ENCODE data around the gene MYO5B.
"Not testable (repeated sequence)": the region's sequence is repeated elsewhere in the genome, so short reads cannot be mapped to it uniquely, and the experiment has no call there.

Gene MYO5B

GRCh38 chr18:50194631-50195532 is at the start of gene MYO5B:
Gene MYO5B, minus strand, starts transcription at chr18:50195147. Its CDS starts 354 bp downstream, at chr18:50194793.
- peak within 1 kb of the TSS; percentile 35; the same call in 1 of the 2 replicates for H3K27ac ChIP-seq
- TF ChIP-seq, protein P1, sequence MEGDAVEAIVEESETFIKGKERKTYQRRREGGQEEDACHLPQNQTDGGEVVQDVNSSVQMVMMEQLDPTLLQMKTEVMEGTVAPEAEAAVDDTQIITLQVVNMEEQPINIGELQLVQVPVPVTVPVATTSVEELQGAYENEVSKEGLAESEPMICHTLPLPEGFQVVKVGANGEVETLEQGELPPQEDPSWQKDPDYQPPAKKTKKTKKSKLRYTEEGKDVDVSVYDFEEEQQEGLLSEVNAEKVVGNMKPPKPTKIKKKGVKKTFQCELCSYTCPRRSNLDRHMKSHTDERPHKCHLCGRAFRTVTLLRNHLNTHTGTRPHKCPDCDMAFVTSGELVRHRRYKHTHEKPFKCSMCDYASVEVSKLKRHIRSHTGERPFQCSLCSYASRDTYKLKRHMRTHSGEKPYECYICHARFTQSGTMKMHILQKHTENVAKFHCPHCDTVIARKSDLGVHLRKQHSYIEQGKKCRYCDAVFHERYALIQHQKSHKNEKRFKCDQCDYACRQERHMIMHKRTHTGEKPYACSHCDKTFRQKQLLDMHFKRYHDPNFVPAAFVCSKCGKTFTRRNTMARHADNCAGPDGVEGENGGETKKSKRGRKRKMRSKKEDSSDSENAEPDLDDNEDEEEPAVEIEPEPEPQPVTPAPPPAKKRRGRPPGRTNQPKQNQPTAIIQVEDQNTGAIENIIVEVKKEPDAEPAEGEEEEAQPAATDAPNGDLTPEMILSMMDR (IDR thresholded peaks at IDR 0.05; ENCODE audit: low read depth, low read length): peak; percentile 69
- H3K27me3 ChIP-seq (ENCODE audit: insufficient read depth, low read depth, severe bottlenecking): peaks cover 12% of the 10 kb centered on the region

GRCh38 chr18:50241768-50242167 is 46.8 kb upstream of the MYO5B start:
- H3K27ac ChIP-seq; DNase-seq; H3K4me3 ChIP-seq (ENCODE audit: low read depth, low read length); H3K27me3 ChIP-seq (ENCODE audit: insufficient read depth, low read depth, severe bottlenecking); H3K36me3 ChIP-seq; H3K9me3 ChIP-seq (ENCODE audit: severe bottlenecking): not testable (repeated sequence)

More at GRCh38 chr18:50194631-50195532, at the start of gene MYO5B:
- H3K4me3 ChIP-seq (ENCODE audit: low read depth, low read length): peak within 1 kb of the TSS; percentile 44
- peak; percentile 80 for DNase-seq
- H3K9me3 ChIP-seq (ENCODE audit: severe bottlenecking): no peaks in the 10 kb centered on the region
- H3K36me3 ChIP-seq: no peaks in the 10 kb centered on the region

- no peaks in the 10 kb centered on the region for H3K27me3 ChIP-seq (ENCODE audit: insufficient read depth, low read depth, severe bottlenecking)
- no peak overlapping the region for H3K27ac ChIP-seq
- no peaks in the 10 kb centered on the region for H3K36me3 ChIP-seq
- H3K4me3 ChIP-seq (ENCODE audit: low read depth, low read length): no peak overlapping the region
- DNase-seq: no peak
- H3K9me3 ChIP-seq (ENCODE audit: severe bottlenecking): peaks cover 9% of the 10 kb centered on the region
- TF ChIP-seq, protein P1 (IDR thresholded peaks at IDR 0.05; ENCODE audit: low read depth, low read length): no peak
Observed at GRCh38 chr18:50240080-50240563, 45.2 kb upstream of the MYO5B start.

GRCh38 chr18:50232419-50232818 is 37.5 kb upstream of the MYO5B start:
- Histone ChIP-seq H3K36me3 (no peaks in the 10 kb centered on the region), H3K9me3 (ENCODE audit: severe bottlenecking) (peaks cover 3% of the 10 kb centered on the region), H3K27ac (no peak overlapping the region), H3K27me3 (ENCODE audit: insufficient read depth, low read depth, severe bottlenecking) (no peaks in the 10 kb centered on the region), H3K4me3 (ENCODE audit: low read depth, low read length) (no peak overlapping the region)
- TF ChIP-seq, protein P1 (IDR thresholded peaks at IDR 0.05; ENCODE audit: low read depth, low read length): no peak
- no peak for DNase-seq

- TF ChIP-seq, protein P1 (IDR thresholded peaks at IDR 0.05; ENCODE audit: low read depth, low read length): no peak
- H3K4me3 ChIP-seq (ENCODE audit: low read depth, low read length): no peak overlapping the region
- no peaks in the 10 kb centered on the region for H3K27me3 ChIP-seq (ENCODE audit: insufficient read depth, low read depth, severe bottlenecking)
- peaks cover 3% of the 10 kb centered on the region for H3K9me3 ChIP-seq (ENCODE audit: severe bottlenecking)
- no peak overlapping the region for H3K27ac ChIP-seq
- H3K36me3 ChIP-seq: no peaks in the 10 kb centered on the region
- DNase-seq: no peak
Observed at GRCh38 chr18:50231621-50232020, 36.7 kb upstream of the MYO5B start.

DNA sequence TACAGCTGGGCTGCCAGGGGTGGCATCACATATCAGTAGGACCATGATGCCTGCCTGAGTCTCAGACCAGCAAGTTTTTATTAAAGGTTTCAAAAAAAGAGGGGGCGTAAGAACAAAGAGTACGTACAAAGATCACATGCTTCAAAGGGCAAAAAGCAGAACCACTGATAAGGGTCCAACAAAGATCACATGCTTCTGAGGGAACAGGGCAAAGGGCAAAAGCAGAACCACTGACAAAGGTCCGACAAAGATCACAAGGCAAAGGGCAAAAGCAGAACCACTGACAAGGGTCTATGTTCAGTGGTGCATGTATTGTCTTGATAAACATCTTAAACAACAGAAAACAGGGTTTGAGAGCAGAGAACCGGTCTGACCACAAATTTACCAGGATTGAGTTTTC is 25.3 kb upstream of the MYO5B start:
- H3K27me3 ChIP-seq (ENCODE audit: insufficient read depth, low read depth, severe bottlenecking); H3K27ac ChIP-seq; H3K4me3 ChIP-seq (ENCODE audit: low read depth, low read length); DNase-seq; H3K36me3 ChIP-seq: not testable (repeated sequence)
- H3K9me3 ChIP-seq (ENCODE audit: severe bottlenecking): peaks cover 31% of the 10 kb centered on the region
